Measurements from ENCODE around the gene ZFHX3.

ZFHX3 gene

DNA sequence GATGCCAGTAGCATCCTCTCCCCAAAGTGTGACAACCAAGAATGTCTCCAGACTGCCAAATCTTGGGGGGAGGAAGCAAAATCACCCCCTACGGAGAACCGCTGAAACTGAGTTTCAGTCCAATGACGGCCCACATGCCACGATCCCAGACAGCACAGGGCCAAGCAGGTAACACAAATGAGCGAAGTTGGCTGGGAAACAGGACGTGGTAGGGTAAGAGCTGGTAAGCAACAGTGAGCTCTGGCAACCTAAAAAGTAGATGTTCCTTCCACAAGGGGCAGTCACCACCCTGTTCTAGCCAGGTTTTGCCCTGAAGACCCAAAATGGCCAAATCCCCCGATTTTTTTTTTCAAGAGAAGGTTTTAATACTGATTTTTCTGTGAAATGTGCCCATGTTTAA, 25.4 kb downstream of the ZFHX3 start:
- H3K27me3 ChIP-seq (ENCODE audit: control insufficient read depth in 1 of 2, insufficient read depth in 2 of 2, low read length in 2 of 2), result no peaks in the 10 kb centered on the region
- no peak overlapping the region for H3K9ac ChIP-seq (ENCODE audit: low read depth in 1 of 2, low read length in 2 of 2)
- H3K9me3 ChIP-seq (ENCODE audit: control insufficient read depth in 1 of 2, low read length in 2 of 2), result no peaks in the 10 kb centered on the region
- no peak overlapping the region for H3K27ac ChIP-seq (ENCODE audit: low read depth, low read length)
- peaks cover 28 to 31% of the 10 kb centered on the region in 2 donors for H3K4me1 ChIP-seq (ENCODE audit: control insufficient read depth in 1 of 2, insufficient read depth in 2 of 2, low read length in 2 of 2)
- no peak overlapping the region for H3K4me3 ChIP-seq (ENCODE audit: low read depth in 1 of 2, low read length in 2 of 2)
- no peaks in the 10 kb centered on the region for H3K36me3 ChIP-seq (ENCODE audit: control insufficient read depth in 1 of 2, insufficient read depth in 2 of 2, low read length in 2 of 2)

DNA sequence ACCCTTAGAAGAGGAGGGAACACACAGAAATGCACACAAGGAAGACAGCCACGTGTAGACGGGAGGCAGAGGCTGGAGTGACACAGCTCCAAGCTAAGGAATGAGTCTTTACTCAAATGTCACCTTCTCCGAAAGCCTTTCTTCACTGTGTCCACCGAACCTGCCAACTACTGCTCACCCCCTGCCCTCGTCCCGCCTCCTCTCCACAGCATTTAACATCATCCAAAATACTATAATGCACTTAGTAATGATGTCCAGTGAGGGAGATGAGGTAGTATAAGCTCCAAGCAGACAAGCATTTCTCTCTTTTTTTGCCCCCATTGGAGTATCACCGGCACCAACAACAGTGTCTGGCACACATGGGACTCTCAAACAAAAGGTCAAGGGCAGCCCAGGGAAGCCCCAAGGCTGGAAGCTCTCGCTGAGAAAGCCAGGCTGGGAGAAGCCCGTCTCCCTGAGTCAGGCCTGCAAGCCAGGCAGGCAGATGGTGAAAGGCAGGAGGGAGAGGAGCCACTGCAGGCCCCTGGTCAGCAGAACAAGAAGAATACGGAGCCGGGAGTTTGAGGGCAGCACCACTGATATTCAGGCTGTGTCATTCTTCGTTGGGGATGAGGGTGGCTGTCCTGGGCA, 25.9 kb downstream of the ZFHX3 start:
- peaks cover 25 to 28% of the 10 kb centered on the region in 2 donors for H3K4me1 ChIP-seq (ENCODE audit: control insufficient read depth in 1 of 2, insufficient read depth in 2 of 2, low read length in 2 of 2)
- H3K36me3 ChIP-seq (ENCODE audit: control insufficient read depth in 1 of 2, insufficient read depth in 2 of 2, low read length in 2 of 2), result no peaks in the 10 kb centered on the region
- no peaks in the 10 kb centered on the region for H3K9me3 ChIP-seq (ENCODE audit: control insufficient read depth in 1 of 2, low read length in 2 of 2)
- H3K4me3 ChIP-seq (ENCODE audit: low read depth in 1 of 2, low read length in 2 of 2), result no peak overlapping the region
- H3K27ac ChIP-seq (ENCODE audit: low read depth, low read length), result no peak overlapping the region
- H3K9ac ChIP-seq (ENCODE audit: low read depth in 1 of 2, low read length in 2 of 2), result no peak overlapping the region
- H3K27me3 ChIP-seq (ENCODE audit: control insufficient read depth in 1 of 2, insufficient read depth in 2 of 2, low read length in 2 of 2), result no peaks in the 10 kb centered on the region

DNA sequence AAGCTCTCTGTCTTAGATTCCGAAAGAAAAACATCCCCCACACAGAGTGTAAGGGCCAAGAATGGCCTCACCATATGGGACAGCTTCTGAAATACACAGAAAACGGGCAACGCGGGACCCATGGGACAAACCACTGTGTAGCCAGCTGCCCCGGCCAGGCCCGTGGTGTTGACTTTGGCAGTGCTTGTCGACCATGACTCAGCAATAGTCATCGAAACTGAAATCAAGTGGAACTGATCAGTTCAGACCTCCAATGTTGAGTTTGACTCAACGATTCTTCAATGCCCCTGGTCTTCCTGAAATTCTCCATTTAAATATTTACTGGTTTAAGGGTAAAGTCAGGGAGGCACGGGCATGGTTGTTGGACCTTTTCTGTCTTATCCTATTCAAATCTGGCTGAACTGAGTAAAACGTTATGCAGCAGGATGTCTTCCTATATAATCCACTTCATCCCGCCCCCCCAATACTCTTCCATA, 27.5 kb downstream of the ZFHX3 start:
- Histone ChIP-seq H3K9me3 (ENCODE audit: control insufficient read depth in 1 of 2, low read length in 2 of 2) (no peaks in the 10 kb centered on the region), H3K9ac (ENCODE audit: low read depth in 1 of 2, low read length in 2 of 2) (no peak overlapping the region), H3K36me3 (ENCODE audit: control insufficient read depth in 1 of 2, insufficient read depth in 2 of 2, low read length in 2 of 2) (no peaks in the 10 kb centered on the region), H3K27ac (ENCODE audit: low read depth, low read length) (no peak overlapping the region), H3K4me1 (ENCODE audit: control insufficient read depth in 1 of 2, insufficient read depth in 2 of 2, low read length in 2 of 2) (peaks cover 37 to 40% of the 10 kb centered on the region in 2 donors), H3K27me3 (ENCODE audit: control insufficient read depth in 1 of 2, insufficient read depth in 2 of 2, low read length in 2 of 2) (no peaks in the 10 kb centered on the region), H3K4me3 (ENCODE audit: low read depth in 1 of 2, low read length in 2 of 2) (no peak overlapping the region)

DNA sequence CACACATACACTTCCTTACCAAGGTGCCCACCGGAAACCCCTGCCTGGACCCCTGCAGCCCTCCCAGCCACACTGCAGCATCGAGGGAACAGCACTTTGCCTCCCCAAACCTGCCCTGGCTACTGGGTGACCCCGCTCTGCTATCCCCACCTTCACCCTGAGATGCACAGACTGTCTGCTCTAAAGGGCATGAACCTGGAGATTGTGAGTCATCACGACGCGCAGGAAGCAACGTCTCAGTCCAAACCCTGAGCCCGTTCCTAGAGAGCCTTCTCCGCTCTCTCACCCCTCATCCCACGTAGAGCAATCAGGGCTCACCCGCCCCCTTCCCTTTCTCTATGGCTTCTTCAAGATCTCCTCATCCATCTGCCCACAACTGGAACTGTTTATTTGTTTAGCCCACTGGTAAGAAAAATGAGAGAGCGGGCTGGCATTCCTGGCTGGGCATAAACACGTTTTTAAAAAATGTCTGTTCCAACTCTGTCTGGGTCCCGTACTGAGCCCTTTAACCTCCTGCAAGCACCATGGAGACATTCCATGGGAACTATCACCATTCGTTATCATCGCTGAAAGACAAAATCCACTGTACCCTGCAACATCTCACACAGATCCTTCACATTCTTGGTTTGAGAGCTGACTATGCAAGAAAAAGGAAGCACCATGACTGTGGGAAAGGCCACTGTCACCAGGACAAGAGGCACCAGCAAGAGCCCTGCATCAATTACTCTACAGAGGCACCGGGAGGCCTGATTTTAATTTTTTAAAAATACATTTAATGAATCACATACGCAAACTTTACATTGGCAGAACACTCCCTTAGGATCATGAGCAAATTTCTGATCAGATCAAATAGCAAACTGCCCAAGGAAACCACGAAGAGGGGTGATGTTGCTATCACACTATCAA, 28.2 kb downstream of the ZFHX3 start:
- no peaks in the 10 kb centered on the region for H3K36me3 ChIP-seq (ENCODE audit: control insufficient read depth in 1 of 2, insufficient read depth in 2 of 2, low read length in 2 of 2)
- no peak overlapping the region for H3K9ac ChIP-seq (ENCODE audit: low read depth in 1 of 2, low read length in 2 of 2)
- H3K27me3 ChIP-seq (ENCODE audit: control insufficient read depth in 1 of 2, insufficient read depth in 2 of 2, low read length in 2 of 2), result no peaks in the 10 kb centered on the region
- no peak overlapping the region for H3K27ac ChIP-seq (ENCODE audit: low read depth, low read length)
- peaks cover 34 to 39% of the 10 kb centered on the region in 2 donors for H3K4me1 ChIP-seq (ENCODE audit: control insufficient read depth in 1 of 2, insufficient read depth in 2 of 2, low read length in 2 of 2)
- H3K9me3 ChIP-seq (ENCODE audit: control insufficient read depth in 1 of 2, low read length in 2 of 2), result no peaks in the 10 kb centered on the region
- H3K4me3 ChIP-seq (ENCODE audit: low read depth in 1 of 2, low read length in 2 of 2), result no peak overlapping the region

DNA sequence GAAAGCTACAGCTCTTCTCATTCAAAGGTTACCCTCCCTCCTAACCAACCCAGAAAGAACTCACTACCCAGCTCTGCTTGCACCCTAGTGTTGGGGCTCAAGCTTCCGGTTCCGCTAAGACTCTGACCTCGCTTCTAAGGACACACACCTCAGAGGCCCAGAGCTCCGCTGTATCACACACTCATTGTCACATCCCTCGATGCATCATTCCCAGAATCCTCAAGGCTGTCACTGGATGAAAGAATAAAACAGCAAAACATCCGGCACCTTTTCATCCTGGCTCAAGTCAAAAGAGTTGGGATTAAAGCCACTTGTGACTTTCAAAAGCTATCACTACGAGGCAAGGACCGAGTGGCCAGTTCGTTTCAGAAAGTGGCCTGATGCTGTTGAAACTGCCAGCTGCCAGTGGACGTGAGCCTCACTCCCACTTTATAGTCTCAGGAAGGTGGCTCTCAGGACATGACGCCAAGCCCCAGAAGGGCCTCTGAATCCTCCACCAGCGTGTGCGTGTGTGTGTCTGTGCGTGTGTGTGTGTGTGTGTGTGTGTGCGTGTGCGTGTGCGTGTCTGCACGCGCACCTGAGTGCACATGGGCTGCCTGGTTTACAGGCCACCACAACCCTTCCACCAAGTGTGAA, 29.0 kb downstream of the ZFHX3 start:
- Histone ChIP-seq H3K27me3 (ENCODE audit: control insufficient read depth in 1 of 2, insufficient read depth in 2 of 2, low read length in 2 of 2) (no peaks in the 10 kb centered on the region), H3K9ac (ENCODE audit: low read depth in 1 of 2, low read length in 2 of 2) (no peak overlapping the region), H3K4me1 (ENCODE audit: control insufficient read depth in 1 of 2, insufficient read depth in 2 of 2, low read length in 2 of 2) (peaks cover 34 to 39% of the 10 kb centered on the region in 2 donors), H3K27ac (ENCODE audit: low read depth, low read length) (no peak overlapping the region), H3K36me3 (ENCODE audit: control insufficient read depth in 1 of 2, insufficient read depth in 2 of 2, low read length in 2 of 2) (no peaks in the 10 kb centered on the region), H3K9me3 (ENCODE audit: control insufficient read depth in 1 of 2, low read length in 2 of 2) (no peaks in the 10 kb centered on the region), H3K4me3 (ENCODE audit: low read depth in 1 of 2, low read length in 2 of 2) (no peak overlapping the region)

DNA sequence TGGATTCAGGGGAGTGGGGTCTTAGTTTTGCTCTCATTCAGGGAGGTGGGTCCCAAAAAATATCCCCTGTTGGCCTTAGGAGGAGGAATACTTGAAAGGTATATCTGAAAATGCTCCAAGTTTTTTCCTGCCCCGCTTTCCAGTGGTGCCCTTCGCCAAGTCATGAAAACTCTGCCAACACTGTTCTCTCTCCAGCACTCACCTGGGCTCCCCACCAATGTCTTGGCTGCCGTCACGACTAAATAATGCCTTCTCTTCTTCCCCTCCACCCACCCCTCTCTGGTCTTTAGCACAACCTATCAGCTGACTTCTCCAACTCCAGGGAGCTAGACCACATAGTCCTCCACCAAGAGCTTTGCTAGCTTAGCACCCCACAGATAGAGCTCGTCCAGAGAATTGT, 30.6 kb downstream of the ZFHX3 start:
- no peaks in the 10 kb centered on the region for H3K27me3 ChIP-seq (ENCODE audit: control insufficient read depth in 1 of 2, insufficient read depth in 2 of 2, low read length in 2 of 2)
- H3K9ac ChIP-seq (ENCODE audit: low read depth in 1 of 2, low read length in 2 of 2), result no peak overlapping the region
- peaks cover 34 to 39% of the 10 kb centered on the region in 2 donors for H3K4me1 ChIP-seq (ENCODE audit: control insufficient read depth in 1 of 2, insufficient read depth in 2 of 2, low read length in 2 of 2)
- no peak overlapping the region for H3K27ac ChIP-seq (ENCODE audit: low read depth, low read length)
- H3K4me3 ChIP-seq (ENCODE audit: low read depth in 1 of 2, low read length in 2 of 2), result no peak overlapping the region
- H3K36me3 ChIP-seq (ENCODE audit: control insufficient read depth in 1 of 2, insufficient read depth in 2 of 2, low read length in 2 of 2), result no peaks in the 10 kb centered on the region
- H3K9me3 ChIP-seq (ENCODE audit: control insufficient read depth in 1 of 2, low read length in 2 of 2), result no peaks in the 10 kb centered on the region

DNA sequence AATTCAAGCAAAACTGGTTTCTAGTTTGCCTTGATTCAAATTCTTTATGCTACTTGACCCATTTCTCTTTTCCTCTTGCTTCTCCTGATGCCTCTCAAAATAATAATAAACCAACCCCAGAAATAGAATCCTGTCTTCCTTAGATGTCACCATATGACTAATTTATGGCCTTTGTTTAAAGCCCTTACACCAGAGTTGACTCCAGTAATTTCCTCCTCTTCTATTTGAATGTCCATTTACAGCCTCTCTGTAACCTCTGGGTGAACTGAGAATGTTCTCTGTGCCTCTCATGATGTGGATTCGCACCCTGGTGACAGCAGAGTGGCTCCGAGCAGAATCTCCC, 31.5 kb downstream of the ZFHX3 start:
- H3K4me1 ChIP-seq (ENCODE audit: control insufficient read depth in 1 of 2, insufficient read depth in 2 of 2, low read length in 2 of 2), result peaks cover 34 to 39% of the 10 kb centered on the region in 2 donors
- H3K4me3 ChIP-seq (ENCODE audit: low read depth in 1 of 2, low read length in 2 of 2), result peak overlapping the region in 1 of 2 donors; percentile 36

DNA sequence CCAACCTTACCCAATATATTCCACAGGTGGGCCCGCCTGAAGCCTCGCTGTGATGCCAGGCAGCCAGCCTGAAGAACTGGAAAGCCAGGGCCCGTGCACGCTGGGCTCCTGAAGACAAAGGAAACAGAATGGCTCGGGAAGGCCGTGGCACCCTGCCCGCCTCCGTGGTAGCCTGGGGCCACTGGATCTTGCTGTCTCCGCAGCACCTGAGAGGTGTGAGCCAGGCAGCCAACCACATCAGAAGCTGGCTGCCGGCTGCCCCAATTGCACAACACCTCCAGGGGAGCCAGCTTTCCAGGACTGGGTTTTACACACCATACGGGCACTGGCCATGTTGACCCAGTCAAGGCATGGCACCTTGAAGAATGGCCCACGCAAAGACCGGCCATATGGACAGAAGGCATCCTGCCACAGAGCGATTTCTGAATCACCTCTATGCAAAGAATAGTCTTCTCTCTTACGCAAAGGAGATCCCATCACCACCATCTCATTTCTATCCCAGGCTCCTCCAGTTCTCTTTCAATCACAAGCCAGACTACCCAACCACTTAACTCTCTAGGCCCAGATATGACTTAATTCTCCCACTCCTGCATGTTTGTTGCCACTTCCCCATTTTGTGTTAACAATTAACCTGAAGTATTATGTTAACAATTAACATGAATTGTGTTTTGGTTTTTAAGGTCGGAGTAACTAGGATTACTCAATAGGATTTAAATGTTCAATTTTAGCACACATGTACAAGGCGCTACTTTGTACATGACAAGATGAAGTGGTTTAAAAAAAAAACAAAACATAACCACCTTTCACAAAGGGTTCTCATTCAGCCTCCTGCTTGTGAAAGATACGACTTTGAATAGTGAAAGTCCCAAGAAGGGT, 32.1 kb downstream of the ZFHX3 start:
- Histone ChIP-seq H3K4me3 (ENCODE audit: low read depth in 1 of 2, low read length in 2 of 2) (peak overlapping the region in 1 of 2 donors; percentile 36), H3K27ac (ENCODE audit: low read depth, low read length) (no peak overlapping the region), H3K4me1 (ENCODE audit: control insufficient read depth in 1 of 2, insufficient read depth in 2 of 2, low read length in 2 of 2) (peaks cover 33 to 37% of the 10 kb centered on the region in 2 donors), H3K9ac (ENCODE audit: low read depth in 1 of 2, low read length in 2 of 2) (no peak overlapping the region), H3K9me3 (ENCODE audit: control insufficient read depth in 1 of 2, low read length in 2 of 2) (no peaks in the 10 kb centered on the region), H3K27me3 (ENCODE audit: control insufficient read depth in 1 of 2, insufficient read depth in 2 of 2, low read length in 2 of 2) (no peaks in the 10 kb centered on the region), H3K36me3 (ENCODE audit: control insufficient read depth in 1 of 2, insufficient read depth in 2 of 2, low read length in 2 of 2) (no peaks in the 10 kb centered on the region)

More for the DNA sequence above, 31.5 kb downstream of the ZFHX3 start:
- no peak overlapping the region for H3K9ac ChIP-seq (ENCODE audit: low read depth in 1 of 2, low read length in 2 of 2)
- no peak overlapping the region for H3K27ac ChIP-seq (ENCODE audit: low read depth, low read length)
- H3K9me3 ChIP-seq (ENCODE audit: control insufficient read depth in 1 of 2, low read length in 2 of 2), result no peaks in the 10 kb centered on the region
- no peaks in the 10 kb centered on the region for H3K36me3 ChIP-seq (ENCODE audit: control insufficient read depth in 1 of 2, insufficient read depth in 2 of 2, low read length in 2 of 2)
- no peaks in the 10 kb centered on the region for H3K27me3 ChIP-seq (ENCODE audit: control insufficient read depth in 1 of 2, insufficient read depth in 2 of 2, low read length in 2 of 2)

DNA sequence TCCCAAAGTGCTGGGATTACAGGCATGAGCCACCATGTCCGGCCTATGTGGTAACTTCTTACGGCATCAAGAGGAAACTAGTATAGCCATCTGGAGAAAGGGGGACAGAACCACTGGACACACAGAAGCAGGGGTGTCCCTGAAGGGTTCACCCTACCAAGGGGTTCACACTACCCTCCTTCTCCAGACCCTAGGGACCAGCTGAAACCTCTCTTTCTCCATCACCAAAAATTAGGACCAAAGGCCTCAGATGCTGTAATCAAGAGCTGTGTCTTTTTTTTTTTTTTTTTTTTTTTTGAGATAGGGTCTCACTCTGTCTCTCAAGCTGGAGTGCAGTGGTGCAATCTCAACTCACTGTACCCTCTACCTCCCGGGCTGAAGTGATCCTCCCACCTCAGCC, 33.2 kb downstream of the ZFHX3 start:
- no peak overlapping the region for H3K9ac ChIP-seq (ENCODE audit: low read depth in 1 of 2, low read length in 2 of 2)
- H3K4me3 ChIP-seq (ENCODE audit: low read depth in 1 of 2, low read length in 2 of 2), result no peak overlapping the region
- H3K36me3 ChIP-seq (ENCODE audit: control insufficient read depth in 1 of 2, insufficient read depth in 2 of 2, low read length in 2 of 2), result no peaks in the 10 kb centered on the region
- H3K9me3 ChIP-seq (ENCODE audit: control insufficient read depth in 1 of 2, low read length in 2 of 2), result no peaks in the 10 kb centered on the region
- H3K27ac ChIP-seq (ENCODE audit: low read depth, low read length), result no peak overlapping the region
- no peaks in the 10 kb centered on the region for H3K27me3 ChIP-seq (ENCODE audit: control insufficient read depth in 1 of 2, insufficient read depth in 2 of 2, low read length in 2 of 2)
- peaks cover 26 to 28% of the 10 kb centered on the region in 2 donors for H3K4me1 ChIP-seq (ENCODE audit: control insufficient read depth in 1 of 2, insufficient read depth in 2 of 2, low read length in 2 of 2)

Measured in duodenal mucosa (tissue), 2 donors.